ENCODE measurements around the gene CTNS.

Gene CTNS

DNA sequence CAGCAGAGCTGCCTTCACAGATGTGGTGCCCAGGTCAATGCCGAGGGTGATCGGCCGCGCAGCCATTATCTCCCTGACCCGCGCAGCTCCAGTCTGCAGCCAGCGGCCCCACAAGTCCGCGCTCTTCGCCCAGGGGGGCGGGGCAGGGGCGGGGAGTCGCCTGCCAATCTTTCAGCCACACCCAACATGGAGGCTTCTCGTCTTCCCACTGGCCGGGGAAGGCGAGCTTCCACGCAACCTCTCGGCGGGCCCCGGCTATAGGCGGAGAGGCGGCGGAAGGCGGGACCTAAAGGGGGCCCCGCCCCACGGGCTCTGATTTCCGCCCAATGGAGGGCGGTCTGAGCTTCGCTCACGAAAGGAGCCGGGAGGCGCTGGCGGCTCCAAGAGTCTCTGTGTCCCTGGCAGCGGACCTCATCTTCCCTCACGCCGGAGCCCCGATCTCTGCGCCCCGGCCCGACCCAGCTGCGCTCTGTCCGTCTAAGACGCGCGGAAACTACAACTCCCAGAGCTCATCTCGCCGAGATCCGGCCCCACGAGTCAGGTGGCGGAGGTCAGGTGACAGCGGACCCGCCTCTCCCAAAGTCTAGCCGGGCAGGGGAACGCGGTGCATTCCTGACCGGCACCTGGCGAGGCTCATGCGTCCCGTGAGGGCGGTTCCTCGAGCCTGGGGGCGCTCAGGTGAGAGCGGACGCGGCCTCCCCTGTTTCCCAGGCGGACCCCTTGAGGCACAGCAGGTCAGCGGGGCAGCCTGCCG, at the start of gene CTNS, which contains the start of gene SHPK:
Gene CTNS, plus strand, starts transcription at position 607 of the 754 bp plus-strand sequence. CDS start 3,447 bp downstream, outside the sequence.
Gene SHPK, minus strand, starts transcription at position 97 of the 754 bp plus-strand sequence. Its CDS starts 31 bp downstream, at position 66.
- TF ChIP-seq, protein P1, sequence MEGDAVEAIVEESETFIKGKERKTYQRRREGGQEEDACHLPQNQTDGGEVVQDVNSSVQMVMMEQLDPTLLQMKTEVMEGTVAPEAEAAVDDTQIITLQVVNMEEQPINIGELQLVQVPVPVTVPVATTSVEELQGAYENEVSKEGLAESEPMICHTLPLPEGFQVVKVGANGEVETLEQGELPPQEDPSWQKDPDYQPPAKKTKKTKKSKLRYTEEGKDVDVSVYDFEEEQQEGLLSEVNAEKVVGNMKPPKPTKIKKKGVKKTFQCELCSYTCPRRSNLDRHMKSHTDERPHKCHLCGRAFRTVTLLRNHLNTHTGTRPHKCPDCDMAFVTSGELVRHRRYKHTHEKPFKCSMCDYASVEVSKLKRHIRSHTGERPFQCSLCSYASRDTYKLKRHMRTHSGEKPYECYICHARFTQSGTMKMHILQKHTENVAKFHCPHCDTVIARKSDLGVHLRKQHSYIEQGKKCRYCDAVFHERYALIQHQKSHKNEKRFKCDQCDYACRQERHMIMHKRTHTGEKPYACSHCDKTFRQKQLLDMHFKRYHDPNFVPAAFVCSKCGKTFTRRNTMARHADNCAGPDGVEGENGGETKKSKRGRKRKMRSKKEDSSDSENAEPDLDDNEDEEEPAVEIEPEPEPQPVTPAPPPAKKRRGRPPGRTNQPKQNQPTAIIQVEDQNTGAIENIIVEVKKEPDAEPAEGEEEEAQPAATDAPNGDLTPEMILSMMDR (conservative IDR thresholded peaks at IDR 0.05) = no peak
- H3K27ac ChIP-seq = peak within 1 kb of the TSS; percentile 97

DNA sequence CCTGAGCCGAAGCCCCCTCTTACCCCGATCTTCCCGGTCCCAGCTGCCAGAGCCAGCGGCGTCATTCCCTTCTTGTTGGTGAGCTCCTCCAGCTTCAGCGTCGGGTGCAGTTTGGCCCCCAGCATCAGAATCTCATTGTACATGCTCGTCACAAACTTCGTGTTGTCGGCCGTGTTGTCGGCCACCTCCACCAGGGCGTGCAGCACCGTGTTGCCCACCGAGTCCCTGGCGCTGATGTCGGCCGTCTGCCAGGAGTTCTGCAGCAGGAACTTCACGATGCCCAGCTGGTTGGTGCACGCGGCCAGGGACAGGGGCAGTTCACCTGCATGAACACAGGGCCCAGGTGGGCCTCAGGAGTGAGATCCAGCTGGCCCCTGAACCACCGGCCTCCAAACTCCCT, 46.8 kb upstream of the CTNS start:
- no peak overlapping the region for H3K27ac ChIP-seq
- TF ChIP-seq, protein P1 (conservative IDR thresholded peaks at IDR 0.05) = no peak

DNA sequence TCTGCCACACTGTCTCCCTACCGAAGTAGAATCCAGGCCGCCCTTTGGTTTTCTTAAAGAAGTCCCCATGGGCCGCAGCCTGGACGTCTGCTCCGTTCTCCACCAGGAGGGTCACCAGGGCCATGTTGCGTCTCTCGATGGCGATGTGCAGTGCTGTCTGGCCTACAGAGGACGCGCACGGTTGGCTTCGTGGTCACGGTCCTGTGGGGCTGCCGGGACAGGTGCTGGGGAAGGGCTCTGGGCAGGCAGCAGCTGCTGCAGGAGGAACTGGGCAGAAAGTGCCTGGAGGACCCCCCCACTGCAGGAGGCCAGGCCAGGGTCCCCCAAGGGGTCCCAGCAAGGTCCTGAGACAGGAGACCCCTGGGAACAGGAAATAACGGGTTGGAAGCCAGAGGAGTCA, 46.3 kb upstream of the CTNS start:
- no peak overlapping the region for H3K27ac ChIP-seq
- TF ChIP-seq, protein P1 (conservative IDR thresholded peaks at IDR 0.05) = no peak

DNA sequence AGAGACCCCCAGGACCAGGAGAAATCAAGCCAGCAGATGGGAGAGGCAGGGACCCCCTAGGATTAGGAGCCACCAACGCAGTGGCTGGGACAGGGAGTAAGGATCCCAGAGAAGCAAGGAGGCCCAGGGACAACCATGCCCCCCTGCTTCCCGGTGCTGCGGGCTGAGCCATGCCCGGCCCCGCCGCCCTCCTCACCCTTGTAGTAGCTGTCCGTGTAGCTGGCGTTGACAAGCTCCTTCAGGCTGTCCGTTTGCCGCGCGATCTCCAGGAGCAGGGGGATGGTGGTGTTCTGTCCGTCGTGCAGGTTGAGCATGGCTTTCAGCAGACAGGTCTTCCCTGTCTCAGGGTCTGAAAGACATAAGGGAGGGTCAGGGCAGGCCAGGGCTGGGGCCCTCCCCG, 45.8 kb upstream of the CTNS start:
- TF ChIP-seq, protein P1 (conservative IDR thresholded peaks at IDR 0.05) = no peak
- no peak overlapping the region for H3K27ac ChIP-seq

DNA sequence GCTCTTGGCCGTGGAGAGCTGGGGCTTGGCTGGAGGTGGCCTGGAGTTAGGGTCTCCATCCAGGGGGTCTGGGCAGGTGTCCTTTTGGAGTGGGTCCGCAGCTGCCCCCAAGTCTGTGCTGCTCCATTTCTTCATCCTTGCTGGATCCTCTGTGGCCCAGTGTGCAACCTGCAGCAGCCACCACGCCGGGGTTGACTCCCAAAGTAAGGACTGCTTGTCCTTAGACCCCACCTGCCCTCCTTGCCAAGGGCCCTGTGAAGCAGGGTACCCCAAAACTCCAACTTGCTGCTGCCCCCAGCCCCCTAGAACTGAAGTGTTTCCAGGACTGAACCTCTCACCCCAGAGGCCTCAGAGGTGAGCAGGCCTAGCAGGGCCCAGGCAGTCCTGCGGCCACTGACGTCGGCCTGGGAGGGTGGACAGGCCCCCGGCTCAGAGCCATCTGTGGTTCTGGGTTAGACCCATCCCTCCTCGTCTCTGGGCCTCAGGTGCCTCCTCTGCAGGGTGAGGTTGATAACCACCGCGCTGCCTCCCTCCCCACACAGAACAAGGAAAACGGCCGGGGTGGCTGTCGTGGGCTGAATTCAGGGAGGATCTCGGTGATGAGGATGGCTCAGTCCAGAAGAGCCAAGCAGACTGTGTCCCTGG, 44.2 kb upstream of the CTNS start:
- H3K27ac ChIP-seq = no peak overlapping the region
- TF ChIP-seq, protein P1 (conservative IDR thresholded peaks at IDR 0.05) = no peak

DNA sequence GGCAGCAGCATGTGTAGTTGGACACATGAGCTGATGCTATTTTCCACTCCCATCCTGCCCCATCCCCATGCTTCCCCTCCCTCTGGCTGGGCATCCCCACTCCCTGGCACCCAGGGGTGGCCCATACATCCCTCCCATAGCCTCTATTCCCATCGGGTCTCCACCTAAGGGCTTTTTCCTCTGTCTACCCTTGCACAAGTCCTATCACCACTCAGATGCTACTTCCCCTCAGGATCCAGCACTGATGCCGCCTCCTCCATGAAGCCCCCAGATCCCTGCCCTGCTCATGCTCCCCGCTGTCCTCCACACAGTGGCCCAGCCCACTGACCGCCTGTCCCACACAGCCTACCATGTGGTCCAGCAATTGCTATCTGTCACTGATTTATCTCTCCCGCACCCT, 43.2 kb upstream of the CTNS start:
- no peak overlapping the region for H3K27ac ChIP-seq
- TF ChIP-seq, protein P1 (conservative IDR thresholded peaks at IDR 0.05) = no peak

DNA sequence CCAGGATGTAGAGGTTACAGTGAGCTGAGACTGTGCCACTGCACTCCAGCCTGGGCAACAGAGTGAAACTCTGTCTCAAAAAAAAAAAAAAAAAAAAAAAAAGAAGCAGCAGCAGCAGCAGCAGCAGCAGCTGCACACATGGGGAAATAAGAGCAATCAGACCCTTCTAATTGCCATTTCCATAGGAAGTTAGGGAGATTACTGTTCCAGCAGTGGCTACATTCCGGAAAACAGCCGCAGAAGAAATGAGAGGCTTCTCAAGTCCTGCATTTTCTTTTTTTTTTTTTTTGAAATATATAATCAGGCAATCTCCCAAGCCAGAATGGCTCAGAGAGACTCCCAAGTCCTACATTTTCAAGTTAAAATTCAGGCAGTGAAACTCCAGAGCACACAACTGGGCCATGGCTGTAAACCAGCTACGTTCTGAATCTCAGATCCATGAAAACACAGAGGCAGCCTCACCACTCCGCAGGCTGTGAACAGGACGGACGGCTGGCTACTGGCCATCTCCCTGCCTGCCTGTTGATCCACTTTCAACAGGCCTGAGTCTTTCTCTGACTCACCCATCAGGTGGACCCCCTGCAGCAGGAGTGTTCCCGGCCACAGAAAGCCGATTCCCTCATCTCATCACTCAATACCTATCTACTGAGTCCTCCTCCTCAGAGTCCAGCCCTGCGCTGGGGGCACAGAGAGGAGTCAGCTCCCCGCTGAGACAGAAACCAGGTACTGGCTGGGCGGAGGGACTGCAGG, 42.3 kb upstream of the CTNS start:
- H3K27ac ChIP-seq = no peak overlapping the region
- TF ChIP-seq, protein P1 (conservative IDR thresholded peaks at IDR 0.05) = no peak
